K562 (cell line): Measurements from ENCODE around the gene SLC1A4. TPM values are rescaled to one million over a fixed set of nuclear protein-coding genes. Genes with fewer than 3 reads are reported as not detected.

ENCODE experiments used
- BRD4 ChIP-seq: fragments of 200-600 bp; sonication (generic); IDR thresholded peaks from 2 replicates; pipeline ENCODE4 v1.6.1; 2017; ENCODE audit warnings: inconsistent platforms
- CXXC5 ChIP-seq: fragments of 250-450 bp; sonication (Bioruptor Pico); IDR thresholded peaks from 2 replicates; pipeline ENCODE4 v1.8.0; 2022; ENCODE audit warnings: inconsistent platforms, mild to moderate bottlenecking, moderate library complexity
- DNMT1 ChIP-seq: fragments of 450-650 bp; IDR thresholded peaks from 2 replicates; pipeline ENCODE4 v1.6.1; 2016; ENCODE audit warnings: antibody characterized with exemption, mild to moderate bottlenecking
- FOXK2 ChIP-seq, 2 experiments: fragments of 450-650 bp; IDR thresholded peaks in 1 of 2; conservative IDR thresholded peaks in 1 of 2; 2 replicates each; pipeline ENCODE4 v1.6.1; 2016; ENCODE audit warnings: low read depth in 2 of 2, mild to moderate bottlenecking in 1 of 2
- HDAC1 ChIP-seq, 2 experiments: fragments of 450-650 bp; IDR thresholded peaks; 2 replicates each; pipeline ENCODE4 v1.6.1; 2016 to 2017; ENCODE audit warnings: inconsistent platforms in 1 of 2, mild to moderate bottlenecking in 1 of 2, moderate library complexity in 1 of 2
- HMG20B ChIP-seq: fragments of 250-450 bp; sonication (Bioruptor Pico); IDR thresholded peaks from 2 replicates; pipeline ENCODE4 v1.5.0; 2021; ENCODE audit warnings: mild to moderate bottlenecking
- NBN ChIP-seq: fragments of 450-650 bp; IDR thresholded peaks from 2 replicates; pipeline ENCODE4 v1.6.1; 2016; ENCODE audit warnings: low read depth, mild to moderate bottlenecking
- PHTF2 ChIP-seq: fragments of 250-450 bp; sonication (Bioruptor Pico); IDR thresholded peaks from 2 replicates; pipeline ENCODE4 v1.5.0; 2021; ENCODE audit warnings: mild to moderate bottlenecking
- RBFOX2 ChIP-seq: fragments of 200-400 bp; formaldehyde crosslinking; IDR thresholded peaks from 2 replicates; pipeline ENCODE4 v1.6.1; 2017; ENCODE audit warnings: low read depth, mild to moderate bottlenecking, low read length, moderate library complexity
- RBM17 ChIP-seq: fragments of 200-400 bp; formaldehyde crosslinking; IDR thresholded peaks from 2 replicates; pipeline ENCODE4 v1.6.1; 2017; ENCODE audit warnings: low read depth, mild to moderate bottlenecking, low read length, borderline replicate concordance
- RBM22 ChIP-seq: fragments of 200-400 bp; formaldehyde crosslinking; IDR thresholded peaks from 2 replicates; pipeline ENCODE4 v1.6.1; 2018; ENCODE audit warnings: low read length, low read depth; ENCODE audit not compliant: poor library complexity, severe bottlenecking
- TARDBP ChIP-seq: fragments of 450-650 bp; IDR thresholded peaks from 2 replicates; pipeline ENCODE4 v1.6.1; 2016
- ZFP1 ChIP-seq: fragments of 450-650 bp; formaldehyde crosslinking; IDR thresholded peaks from 2 replicates; pipeline ENCODE4 v1.4.0; 2020; ENCODE audit warnings: mild to moderate bottlenecking, mixed read lengths
- ZNF124 ChIP-seq: sonication (generic); formaldehyde crosslinking; IDR thresholded peaks from 2 replicates; pipeline ENCODE4 v1.8.1; 2022; ENCODE audit warnings: missing genetic modification reagents
- ZNF311 ChIP-seq: fragments of 250-450 bp; sonication (Bioruptor Pico); IDR thresholded peaks from 2 replicates; pipeline ENCODE4 v1.4.0; 2020; ENCODE audit warnings: mild to moderate bottlenecking, moderate library complexity
- ZNF347 ChIP-seq: fragments of 450-650 bp; formaldehyde crosslinking; IDR thresholded peaks from 2 replicates; pipeline ENCODE4 v1.4.0; 2020; ENCODE audit warnings: low read depth, mild to moderate bottlenecking, moderate library complexity
- ZNF583 ChIP-seq: fragments of 250-450 bp; sonication (Bioruptor Pico); IDR thresholded peaks from 2 replicates; pipeline ENCODE4 v1.4.0; 2020
- ZNF764 ChIP-seq: fragments of 250-450 bp; sonication (Bioruptor Pico); IDR thresholded peaks from 2 replicates; pipeline ENCODE4 v1.4.0; 2020; ENCODE audit warnings: low read depth, mild to moderate bottlenecking, moderate library complexity
- polyA plus RNA-seq, 8 experiments: library from polyadenylated mRNA; depleted of rRNA in 4 of 8; stranded (reverse) in 5 of 8; unstranded in 3 of 8; fragments of >200 nt; fragmentation: Nextera tagmentation in 2 of 8; fragmentation: Illumina TruSeq in 1 of 8; extraction: Ambion mirVana in 2 of 8; extraction: Trizol in 1 of 8; gene quantifications; 2 replicates each; pipeline versions ENCODE4 v1.2.1 to v1.2.3, GENCODE V29; 2011 to 2014; ENCODE audit warnings: inconsistent platforms in 1 of 8, missing spikeins in 1 of 8
- total RNA-seq, 7 experiments: library from RNA; depleted of rRNA in 6 of 7; stranded (reverse); fragments of >200 nt in 6 of 7; fragmentation: Illumina TruSeq in 2 of 7; extraction: Trizol in 2 of 7; gene quantifications; 2 replicates each; pipeline versions ENCODE4 v1.2.1 to v1.2.3, GENCODE V29; 2011 to 2021; ENCODE audit warnings: low replicate concordance in 1 of 7
- TF ChIP-seq, protein P1 (sequence below), 2 experiments: fragments of 450-650 bp; conservative IDR thresholded peaks; 2 replicates each; pipeline ENCODE4 v1.6.1; 2017; ENCODE audit warnings: mild to moderate bottlenecking in 2 of 2, moderate library complexity in 2 of 2
- TF ChIP-seq, protein P2 (sequence below): sonication (generic); formaldehyde crosslinking; IDR thresholded peaks from 2 replicates; pipeline ENCODE4 v1.8.0; 2022; ENCODE audit warnings: mild to moderate bottlenecking, low read depth, missing genetic modification reagents
- TF ChIP-seq, protein P3 (sequence below): sonication (generic); formaldehyde crosslinking; IDR thresholded peaks from 2 replicates; pipeline ENCODE4 v1.8.0; 2022; ENCODE audit warnings: mild to moderate bottlenecking, missing genetic modification reagents

The SLC1A4 gene
- total and polyA plus RNA-seq, 9 of the 15 experiments (the other 6 are each of a cell fraction or from before 2014, with no cell fraction given) = 4.4 to 24.0 (median 10.9) TPM

DNA sequence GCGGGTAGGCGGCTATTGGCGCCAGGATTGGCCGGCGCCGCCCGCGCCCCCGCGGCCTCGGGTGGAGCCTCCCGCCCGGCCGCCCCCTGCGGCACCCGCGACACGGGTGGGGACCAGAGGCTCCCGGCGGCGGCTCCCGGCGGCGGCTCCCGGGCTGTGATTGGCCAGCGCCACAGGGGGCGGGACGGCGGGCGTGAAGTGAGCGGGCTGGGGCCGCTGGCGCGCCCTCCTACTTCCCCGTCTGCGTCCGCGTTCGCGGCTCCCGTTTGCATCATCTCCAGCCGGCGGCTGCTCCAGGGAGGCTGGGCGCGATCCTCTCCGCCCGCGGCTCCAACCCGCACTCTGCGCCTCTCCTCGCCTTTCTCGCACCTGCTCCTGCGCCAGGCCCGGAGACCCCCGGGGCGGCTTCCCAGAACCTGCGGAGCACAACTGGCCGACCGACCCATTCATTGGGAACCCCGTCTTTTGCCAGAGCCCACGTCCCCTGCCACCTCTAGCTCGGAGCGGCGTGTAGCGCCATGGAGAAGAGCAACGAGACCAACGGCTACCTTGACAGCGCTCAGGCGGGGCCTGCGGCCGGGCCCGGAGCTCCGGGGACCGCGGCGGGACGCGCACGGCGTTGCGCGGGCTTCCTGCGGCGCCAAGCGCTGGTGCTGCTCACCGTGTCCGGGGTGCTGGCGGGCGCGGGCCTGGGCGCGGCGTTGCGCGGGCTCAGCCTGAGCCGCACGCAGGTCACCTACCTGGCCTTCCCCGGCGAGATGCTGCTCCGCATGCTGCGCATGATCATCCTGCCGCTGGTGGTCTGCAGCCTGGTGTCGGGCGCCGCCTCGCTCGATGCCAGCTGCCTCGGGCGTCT lies at the start of gene SLC1A4 (continued):
- TF ChIP-seq, protein P1, sequence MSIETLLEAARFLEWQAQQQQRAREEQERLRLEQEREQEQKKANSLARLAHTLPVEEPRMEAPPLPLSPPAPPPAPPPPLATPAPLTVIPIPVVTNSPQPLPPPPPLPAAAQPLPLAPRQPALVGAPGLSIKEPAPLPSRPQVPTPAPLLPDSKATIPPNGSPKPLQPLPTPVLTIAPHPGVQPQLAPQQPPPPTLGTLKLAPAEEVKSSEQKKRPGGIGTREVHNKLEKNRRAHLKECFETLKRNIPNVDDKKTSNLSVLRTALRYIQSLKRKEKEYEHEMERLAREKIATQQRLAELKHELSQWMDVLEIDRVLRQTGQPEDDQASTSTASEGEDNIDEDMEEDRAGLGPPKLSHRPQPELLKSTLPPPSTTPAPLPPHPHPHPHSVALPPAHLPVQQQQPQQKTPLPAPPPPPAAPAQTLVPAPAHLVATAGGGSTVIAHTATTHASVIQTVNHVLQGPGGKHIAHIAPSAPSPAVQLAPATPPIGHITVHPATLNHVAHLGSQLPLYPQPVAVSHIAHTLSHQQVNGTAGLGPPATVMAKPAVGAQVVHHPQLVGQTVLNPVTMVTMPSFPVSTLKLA (conservative IDR thresholded peaks at IDR 0.05) = peak in 1 of 2 experiments; percentile 58; a peak in 2 of 4 replicates
- TF ChIP-seq, protein P2, sequence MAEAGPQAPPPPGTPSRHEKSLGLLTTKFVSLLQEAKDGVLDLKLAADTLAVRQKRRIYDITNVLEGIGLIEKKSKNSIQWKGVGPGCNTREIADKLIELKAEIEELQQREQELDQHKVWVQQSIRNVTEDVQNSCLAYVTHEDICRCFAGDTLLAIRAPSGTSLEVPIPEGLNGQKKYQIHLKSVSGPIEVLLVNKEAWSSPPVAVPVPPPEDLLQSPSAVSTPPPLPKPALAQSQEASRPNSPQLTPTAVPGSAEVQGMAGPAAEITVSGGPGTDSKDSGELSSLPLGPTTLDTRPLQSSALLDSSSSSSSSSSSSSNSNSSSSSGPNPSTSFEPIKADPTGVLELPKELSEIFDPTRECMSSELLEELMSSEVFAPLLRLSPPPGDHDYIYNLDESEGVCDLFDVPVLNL (CRISPR knock-in tag) = no peak
- TF ChIP-seq DNMT1 = no peak
- peak; percentile 82 for TF ChIP-seq CXXC5 (CRISPR knock-in tag)
- TF ChIP-seq TARDBP = peak; percentile 90
- no peak for TF ChIP-seq PHTF2 (CRISPR knock-in tag)
- no peak for TF ChIP-seq ZNF764 (CRISPR knock-in tag)
- TF ChIP-seq HDAC1 (IDR thresholded peaks at IDR 0.05) = peak in 1 of 2 experiments; percentile 57; a peak in 2 of 4 replicates
- TF ChIP-seq, protein P3, sequence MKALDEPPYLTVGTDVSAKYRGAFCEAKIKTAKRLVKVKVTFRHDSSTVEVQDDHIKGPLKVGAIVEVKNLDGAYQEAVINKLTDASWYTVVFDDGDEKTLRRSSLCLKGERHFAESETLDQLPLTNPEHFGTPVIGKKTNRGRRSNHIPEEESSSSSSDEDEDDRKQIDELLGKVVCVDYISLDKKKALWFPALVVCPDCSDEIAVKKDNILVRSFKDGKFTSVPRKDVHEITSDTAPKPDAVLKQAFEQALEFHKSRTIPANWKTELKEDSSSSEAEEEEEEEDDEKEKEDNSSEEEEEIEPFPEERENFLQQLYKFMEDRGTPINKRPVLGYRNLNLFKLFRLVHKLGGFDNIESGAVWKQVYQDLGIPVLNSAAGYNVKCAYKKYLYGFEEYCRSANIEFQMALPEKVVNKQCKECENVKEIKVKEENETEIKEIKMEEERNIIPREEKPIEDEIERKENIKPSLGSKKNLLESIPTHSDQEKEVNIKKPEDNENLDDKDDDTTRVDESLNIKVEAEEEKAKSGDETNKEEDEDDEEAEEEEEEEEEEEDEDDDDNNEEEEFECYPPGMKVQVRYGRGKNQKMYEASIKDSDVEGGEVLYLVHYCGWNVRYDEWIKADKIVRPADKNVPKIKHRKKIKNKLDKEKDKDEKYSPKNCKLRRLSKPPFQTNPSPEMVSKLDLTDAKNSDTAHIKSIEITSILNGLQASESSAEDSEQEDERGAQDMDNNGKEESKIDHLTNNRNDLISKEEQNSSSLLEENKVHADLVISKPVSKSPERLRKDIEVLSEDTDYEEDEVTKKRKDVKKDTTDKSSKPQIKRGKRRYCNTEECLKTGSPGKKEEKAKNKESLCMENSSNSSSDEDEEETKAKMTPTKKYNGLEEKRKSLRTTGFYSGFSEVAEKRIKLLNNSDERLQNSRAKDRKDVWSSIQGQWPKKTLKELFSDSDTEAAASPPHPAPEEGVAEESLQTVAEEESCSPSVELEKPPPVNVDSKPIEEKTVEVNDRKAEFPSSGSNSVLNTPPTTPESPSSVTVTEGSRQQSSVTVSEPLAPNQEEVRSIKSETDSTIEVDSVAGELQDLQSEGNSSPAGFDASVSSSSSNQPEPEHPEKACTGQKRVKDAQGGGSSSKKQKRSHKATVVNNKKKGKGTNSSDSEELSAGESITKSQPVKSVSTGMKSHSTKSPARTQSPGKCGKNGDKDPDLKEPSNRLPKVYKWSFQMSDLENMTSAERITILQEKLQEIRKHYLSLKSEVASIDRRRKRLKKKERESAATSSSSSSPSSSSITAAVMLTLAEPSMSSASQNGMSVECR = no peak; the same call in 1 of the 2 replicates
- no peak for TF ChIP-seq ZNF124 (CRISPR knock-in tag)
- 0 out of 2 replicates have a peak, but pooled peaks have one; percentile 52 for TF ChIP-seq ZNF583 (CRISPR knock-in tag)
- TF ChIP-seq FOXK2 (conservative IDR thresholded peaks at IDR 0.05 in 1 of 2, IDR thresholded peaks at IDR 0.05 in 1 of 2; ENCODE audit: low read depth in 2 of 2) = no peak
- TF ChIP-seq NBN = 0 out of 2 replicates have a peak, but pooled peaks have one; percentile 16
- TF ChIP-seq ZNF347 (CRISPR knock-in tag) = no peak
- no peak for TF ChIP-seq BRD4
- no peak for TF ChIP-seq HMG20B (CRISPR knock-in tag)
- no peak for TF ChIP-seq ZFP1 (CRISPR knock-in tag)
- TF ChIP-seq RBM22 = peak; percentile 35
- no peak for TF ChIP-seq RBM17
- TF ChIP-seq RBFOX2 = peak; percentile 88
- no peak for TF ChIP-seq ZNF311 (CRISPR knock-in tag)
